ENCODE data around the gene CDC14C.

CDC14C gene

GRCh38 chr7:48931481-48931880 lies 7.1 kb downstream of the CDC14C start:
- TF ChIP-seq EZH2phosphoT487 (IDR thresholded peaks at IDR 0.05; ENCODE audit: borderline replicate concordance, low read length) (no peak), CTCF (IDR thresholded peaks at IDR 0.05; ENCODE audit: low read depth, low read length, poor library complexity, severe bottlenecking) (no peak)
- Histone ChIP-seq H3K27ac (ENCODE audit: low read depth, low read length) (no peak overlapping the region), H3F3A (ENCODE audit: control insufficient read depth, insufficient read depth) (no peaks in the 10 kb centered on the region), H3K9me3 (ENCODE audit: control insufficient read depth, insufficient read depth, low read length) (no peaks in the 10 kb centered on the region), H3K4me2 (ENCODE audit: low read length) (no peak overlapping the region), H3K9me2 (replicated peaks; ENCODE audit: control insufficient read depth, low read length) (0 out of 2 replicates have a peak, but pooled peaks cover 2% of the 10 kb centered on the region), H3K36me3 (ENCODE audit: control insufficient read depth, low read length) (no peaks in the 10 kb centered on the region), H4K20me1 (ENCODE audit: control insufficient read depth, insufficient read depth, low read depth, low read length) (no peaks in the 10 kb centered on the region), H3K4me3 (ENCODE audit: low read length) (no peak overlapping the region), H3K27me3 (ENCODE audit: control insufficient read depth, low read length) (no peaks in the 10 kb centered on the region), H3K4me1 (ENCODE audit: control insufficient read depth, low read length) (no peaks in the 10 kb centered on the region), H3K79me2 (ENCODE audit: control insufficient read depth, low read length) (no peaks in the 10 kb centered on the region)

DNA sequence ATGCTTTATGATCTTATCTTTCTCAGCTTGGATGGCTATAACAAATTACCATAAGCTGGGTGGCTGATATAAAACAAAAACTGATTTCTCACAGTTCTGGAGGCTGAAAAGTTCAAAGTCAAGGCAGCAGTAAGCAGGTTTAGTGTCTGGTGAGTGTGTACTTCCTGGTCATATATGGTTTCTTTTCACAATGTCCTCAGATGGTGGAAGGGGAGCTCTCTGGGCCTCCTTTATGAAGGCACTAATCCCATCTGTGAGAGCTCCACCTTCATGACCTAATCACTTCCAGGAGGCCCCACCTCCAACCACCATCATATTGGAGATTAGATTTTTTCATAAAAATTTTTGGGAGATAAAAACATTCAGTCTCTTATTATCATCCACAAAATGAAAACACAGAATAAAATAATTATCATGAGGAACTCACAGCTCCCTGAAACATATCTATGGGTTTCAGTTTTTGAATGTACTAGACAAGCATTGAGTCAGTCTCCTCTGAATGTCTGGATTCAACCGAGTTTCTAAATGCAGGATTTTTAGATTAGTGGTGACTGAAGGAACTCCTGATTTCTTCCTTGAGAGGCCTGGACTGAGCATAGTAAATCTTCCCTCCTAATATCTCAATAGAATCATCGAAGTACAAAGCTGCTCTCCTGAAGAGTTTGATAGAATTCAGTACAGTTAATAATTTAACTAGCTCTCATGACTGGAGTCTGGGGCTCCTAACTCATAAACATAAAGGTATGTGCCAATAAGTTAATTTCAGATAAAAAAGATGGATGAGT lies 8.0 kb downstream of the CDC14C start:
- Histone ChIP-seq H3K4me3 (ENCODE audit: low read length) (no peak overlapping the region), H3K4me2 (ENCODE audit: low read length) (no peak overlapping the region), H4K20me1 (ENCODE audit: control insufficient read depth, insufficient read depth, low read depth, low read length) (no peaks in the 10 kb centered on the region), H3K36me3 (ENCODE audit: control insufficient read depth, low read length) (no peaks in the 10 kb centered on the region), H3K9me2 (replicated peaks; ENCODE audit: control insufficient read depth, low read length) (0 out of 2 replicates have a peak, but pooled peaks cover 2% of the 10 kb centered on the region), H3K9me3 (ENCODE audit: control insufficient read depth, insufficient read depth, low read length) (no peaks in the 10 kb centered on the region), H3K79me2 (ENCODE audit: control insufficient read depth, low read length) (no peaks in the 10 kb centered on the region), H3K27ac (ENCODE audit: low read depth, low read length) (no peak overlapping the region), H3K27me3 (ENCODE audit: control insufficient read depth, low read length) (no peaks in the 10 kb centered on the region), H3F3A (ENCODE audit: control insufficient read depth, insufficient read depth) (no peaks in the 10 kb centered on the region), H3K4me1 (ENCODE audit: control insufficient read depth, low read length) (no peaks in the 10 kb centered on the region)
- TF ChIP-seq CTCF (IDR thresholded peaks at IDR 0.05; ENCODE audit: low read depth, low read length, poor library complexity, severe bottlenecking), result no peak
- TF ChIP-seq EZH2phosphoT487 (IDR thresholded peaks at IDR 0.05; ENCODE audit: borderline replicate concordance, low read length), result no peak

GRCh38 chr7:48933549-48934085 lies 9.3 kb downstream of the CDC14C start:
- H3K27me3 ChIP-seq (ENCODE audit: control insufficient read depth, low read length), result no peaks in the 10 kb centered on the region
- no peak overlapping the region for H3K27ac ChIP-seq (ENCODE audit: low read depth, low read length)
- H3K4me1 ChIP-seq (ENCODE audit: control insufficient read depth, low read length), result no peaks in the 10 kb centered on the region
- 0 out of 2 replicates have a peak, but pooled peaks cover 2% of the 10 kb centered on the region for H3K9me2 ChIP-seq (replicated peaks; ENCODE audit: control insufficient read depth, low read length)
- H3K79me2 ChIP-seq (ENCODE audit: control insufficient read depth, low read length), result no peaks in the 10 kb centered on the region
- no peak overlapping the region for H3K4me2 ChIP-seq (ENCODE audit: low read length)
- TF ChIP-seq EZH2phosphoT487 (IDR thresholded peaks at IDR 0.05; ENCODE audit: borderline replicate concordance, low read length) (no peak), CTCF (IDR thresholded peaks at IDR 0.05; ENCODE audit: low read depth, low read length, poor library complexity, severe bottlenecking) (no peak)
- H3K4me3 ChIP-seq (ENCODE audit: low read length), result no peak overlapping the region
- H3F3A ChIP-seq (ENCODE audit: control insufficient read depth, insufficient read depth), result no peaks in the 10 kb centered on the region
- no peaks in the 10 kb centered on the region for H4K20me1 ChIP-seq (ENCODE audit: control insufficient read depth, insufficient read depth, low read depth, low read length)
- H3K9me3 ChIP-seq (ENCODE audit: control insufficient read depth, insufficient read depth, low read length), result no peaks in the 10 kb centered on the region
- H3K36me3 ChIP-seq (ENCODE audit: control insufficient read depth, low read length), result no peaks in the 10 kb centered on the region
